GM19193 (cell line): ENCODE results near the gene ANO10.

Experiments used
- POLR2A ChIP-seq: IDR thresholded peaks from 4 replicates; pipeline ENCODE4 v1.6.1; 2011; ENCODE audit not compliant: insufficient read depth, insufficient read length; ENCODE audit errors: extremely low read depth

Gene ANO10

DNA sequence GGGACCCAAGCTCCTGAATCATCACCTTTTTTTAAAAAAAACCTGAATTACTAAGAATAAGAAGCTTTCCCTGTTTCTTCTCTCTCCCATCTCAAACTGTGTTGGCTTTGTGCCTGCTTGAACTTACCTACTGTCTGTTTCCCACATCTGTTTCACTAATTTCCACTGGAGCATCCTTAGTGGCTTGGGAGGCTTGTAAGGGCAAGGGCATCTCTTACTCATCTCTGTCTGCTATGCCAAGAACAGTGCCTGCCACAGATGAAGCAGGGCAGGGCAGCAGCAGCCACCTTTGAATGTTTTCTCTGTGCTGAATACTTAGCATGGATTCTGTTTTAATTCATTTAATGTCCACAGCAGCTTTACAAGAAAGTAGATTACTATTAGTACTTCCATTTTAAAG, 293.2 kb downstream of the ANO10 start:
- no peak for TF ChIP-seq POLR2A

DNA sequence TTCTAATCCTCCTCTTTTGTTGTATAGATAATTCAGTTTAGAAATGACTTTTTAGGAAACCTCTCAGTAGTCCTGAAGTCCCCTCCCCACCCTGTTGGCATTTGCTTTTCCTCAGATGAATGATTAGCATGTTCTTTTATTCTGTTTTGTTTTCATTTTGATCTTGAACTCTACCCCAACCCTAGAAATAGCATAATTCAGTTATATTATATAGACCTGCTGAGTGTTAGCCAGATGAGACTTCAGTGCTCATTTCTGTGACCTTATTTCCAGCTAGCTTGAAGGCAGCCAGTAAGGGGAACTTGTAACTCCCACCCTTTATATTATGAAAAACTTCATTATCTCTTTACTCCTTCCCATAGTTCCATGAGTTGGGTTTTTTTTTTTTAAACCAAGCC, 294.2 kb downstream of the ANO10 start:
- TF ChIP-seq POLR2A: no peak

DNA sequence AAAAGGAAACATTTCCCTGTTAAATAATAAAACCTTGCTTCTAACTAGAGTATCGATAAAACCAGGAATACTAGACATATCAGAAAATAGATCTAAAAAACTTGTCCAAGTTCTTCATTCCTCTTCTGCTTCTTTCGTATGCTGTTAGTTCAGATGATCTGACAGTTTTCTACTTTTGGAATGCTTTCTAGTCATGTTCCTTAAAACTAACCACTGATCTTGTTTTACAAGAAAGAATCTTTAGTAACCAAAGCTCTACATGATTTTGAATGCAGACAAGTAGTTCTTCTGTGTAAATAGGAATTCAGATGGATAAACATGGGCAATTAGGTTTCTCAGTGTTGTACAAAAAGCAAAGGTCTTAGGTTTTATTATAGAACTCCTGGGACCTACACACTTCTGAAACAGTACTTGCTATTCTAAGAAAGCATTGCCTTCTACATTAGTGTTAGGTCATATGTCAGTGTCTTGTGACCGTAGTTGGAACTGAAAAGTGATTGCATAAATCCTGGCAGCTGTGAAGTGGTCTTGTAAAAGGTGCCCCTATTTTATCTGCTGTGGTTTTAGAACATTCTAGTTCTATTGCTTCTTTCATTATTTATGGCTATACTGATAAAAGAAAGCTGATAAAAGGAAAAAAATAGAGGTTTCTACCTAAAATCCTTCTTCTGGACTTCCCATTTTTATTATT, 294.8 kb downstream of the ANO10 start:
- TF ChIP-seq POLR2A: no peak

DNA sequence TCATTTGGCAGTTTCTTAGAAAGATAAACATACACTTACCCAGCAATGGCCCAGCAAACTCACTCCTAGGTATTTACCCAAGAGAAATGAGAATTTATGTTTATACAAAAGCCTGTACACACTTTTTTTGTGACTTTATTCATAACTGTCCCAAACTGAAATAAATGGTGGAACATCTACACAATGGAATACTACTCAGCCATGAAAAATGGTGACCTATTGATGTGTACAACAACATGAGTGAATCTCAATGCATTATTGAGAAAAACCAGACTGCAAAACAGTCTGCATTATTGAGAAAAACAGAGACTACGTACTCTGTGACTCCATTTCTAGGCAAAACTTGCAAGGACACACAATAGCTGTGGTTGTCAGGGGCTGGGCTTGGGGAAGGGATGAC, 298.3 kb downstream of the ANO10 start:
- no peak for TF ChIP-seq POLR2A

DNA sequence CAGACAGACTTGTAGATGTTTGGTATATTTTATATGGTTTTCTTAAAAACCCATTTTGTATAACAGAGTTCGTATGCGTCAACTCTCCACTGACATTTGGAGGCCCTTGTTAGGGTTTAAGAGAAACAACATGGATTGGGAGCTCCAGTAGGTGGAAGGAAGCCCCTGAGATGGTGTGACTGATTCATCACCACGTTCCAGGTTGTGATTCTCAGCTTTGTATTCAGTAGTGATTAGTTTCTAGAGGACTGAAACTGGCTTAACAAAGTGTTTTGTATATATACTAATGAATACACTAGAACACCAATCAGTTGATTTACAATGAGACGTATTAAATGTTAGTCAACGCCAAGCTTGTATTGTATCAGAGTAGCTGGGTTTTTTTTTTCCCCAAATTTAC, 301.5 kb downstream of the ANO10 start:
- TF ChIP-seq POLR2A: no peak

DNA sequence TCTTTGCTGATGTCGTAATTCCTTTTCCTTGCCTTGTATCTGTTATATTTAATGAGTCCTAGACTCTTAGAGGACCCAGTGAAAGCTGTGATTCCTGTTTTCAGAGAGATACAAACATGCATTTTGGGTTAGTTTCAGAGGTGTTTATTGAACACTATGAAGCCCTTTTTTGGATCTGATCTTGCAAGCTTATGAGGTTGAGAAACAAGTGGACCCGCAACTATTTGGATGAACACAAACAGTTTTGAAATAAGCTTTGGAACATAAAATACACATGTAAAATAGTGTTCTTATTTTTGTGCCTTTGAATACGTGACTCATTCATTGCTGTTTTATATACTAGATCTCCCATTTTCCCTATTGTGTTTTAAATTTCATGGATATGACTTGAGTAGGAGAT, 302.0 kb downstream of the ANO10 start:
- TF ChIP-seq POLR2A: no peak

DNA sequence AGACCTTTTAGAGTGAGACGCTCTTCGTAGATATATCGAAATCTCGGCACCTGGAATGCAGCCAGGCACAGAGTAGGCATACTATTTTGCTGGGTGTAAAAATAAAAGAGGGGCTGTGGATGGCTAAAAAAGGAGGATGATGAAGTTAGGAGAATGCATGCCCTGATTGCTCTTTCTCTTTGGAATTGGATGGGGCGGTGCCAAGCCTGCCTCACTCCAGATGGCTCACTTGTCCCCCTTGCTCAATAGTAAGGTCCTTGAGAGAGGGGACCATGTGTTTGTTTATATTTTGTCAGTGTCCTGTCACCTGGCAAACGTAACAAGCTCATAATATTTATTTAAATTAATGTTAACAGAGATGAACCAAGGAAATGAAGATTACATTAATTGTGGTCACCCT, 302.4 kb downstream of the ANO10 start:
- no peak for TF ChIP-seq POLR2A

DNA sequence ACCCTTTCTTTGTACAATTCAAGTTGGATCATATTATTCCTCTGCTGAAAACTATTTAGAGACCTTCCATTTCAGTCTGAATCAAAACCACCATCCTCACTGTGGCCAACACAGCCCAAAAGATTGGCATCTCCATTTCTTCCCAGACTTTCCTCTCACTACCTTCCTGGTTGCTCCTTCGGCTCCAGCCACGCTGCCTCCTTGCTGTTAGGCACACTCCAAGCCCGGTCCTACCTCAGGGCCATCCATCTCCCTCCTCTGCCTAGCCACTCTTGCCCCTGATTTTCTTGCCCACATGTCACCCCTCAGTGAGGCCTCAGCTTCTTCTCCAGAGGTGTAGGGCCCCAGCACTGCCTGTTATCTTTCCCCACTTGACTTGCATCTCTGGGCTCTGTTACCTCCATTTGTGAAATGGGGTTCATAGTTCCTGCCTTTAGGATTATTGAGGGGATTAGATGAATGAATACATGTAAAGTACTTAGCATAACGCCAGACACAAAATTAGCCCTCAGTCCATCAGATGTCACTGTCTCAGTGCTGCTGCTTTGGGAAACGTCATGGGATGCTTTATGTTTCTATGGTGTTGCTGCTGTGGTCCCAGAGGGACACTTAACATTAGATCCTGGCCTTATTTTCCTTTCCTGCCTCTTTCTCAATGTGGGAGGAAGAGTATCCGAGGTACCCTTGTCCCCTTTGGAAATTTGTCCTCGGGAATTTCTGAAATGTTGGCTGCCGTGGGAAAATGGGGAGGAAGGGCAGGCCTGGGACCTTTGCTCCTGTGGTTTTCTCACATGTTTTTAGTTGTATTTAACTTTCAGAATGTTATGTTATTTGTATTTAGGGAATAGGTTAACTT, 304.1 kb downstream of the ANO10 start:
- TF ChIP-seq POLR2A: no peak

DNA sequence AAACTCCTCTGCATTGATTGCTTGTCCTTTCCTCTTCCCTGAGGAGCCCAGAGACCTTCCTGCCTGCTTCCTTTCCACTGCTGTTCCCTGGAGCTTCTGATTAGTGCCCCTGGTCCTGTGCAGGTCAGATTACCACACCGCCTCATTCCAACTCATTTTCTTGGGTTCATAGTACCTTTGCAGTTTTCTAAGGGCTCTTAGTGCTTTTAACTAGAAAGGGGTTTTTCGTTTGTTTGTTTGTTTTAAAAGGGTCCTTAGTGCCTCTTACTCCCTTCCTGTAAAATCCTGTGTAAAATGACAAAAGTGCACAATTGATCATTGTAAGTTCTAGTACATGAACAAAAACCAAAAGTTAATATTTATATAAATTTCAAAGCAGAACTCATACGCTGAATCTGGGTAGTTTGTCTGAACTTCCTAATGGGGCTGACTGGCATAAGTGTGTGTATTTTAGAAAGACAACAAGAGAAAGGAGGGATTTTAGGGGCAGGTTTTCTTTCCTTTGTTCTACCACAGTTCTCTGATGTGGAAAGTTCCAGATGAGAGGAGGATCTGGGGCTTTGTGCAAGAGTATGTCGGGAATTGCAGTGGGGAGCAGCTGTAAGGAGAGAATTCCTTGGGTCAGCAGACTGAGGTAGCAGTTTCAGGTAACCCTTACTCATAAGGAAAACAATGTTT, 304.9 kb downstream of the ANO10 start:
- no peak for TF ChIP-seq POLR2A
